SU-DHL-6 (cell line): Measurements from ENCODE around the gene SLC4A3.

Experiments used
- H2AFZ ChIP-seq: fragments of 200-600 bp; sonication (generic); 2 replicates; pipeline ENCODE4 v1.6.1; 2014; ENCODE audit warnings: low read depth, mild to moderate bottlenecking, moderate library complexity, mixed read lengths, antibody characterized with exemption, low read length; ENCODE audit not compliant: severe bottlenecking
- H3F3A ChIP-seq: fragments of 200-600 bp; shearing (Covaris generic); 2 replicates; pipeline ENCODE4 v1.6.0; 2016; ENCODE audit warnings: antibody characterized with exemption, mild to moderate bottlenecking; ENCODE audit not compliant: insufficient read depth
- H3K27ac ChIP-seq: fragments of 200-600 bp; sonication (generic); 2 replicates; pipeline ENCODE4 v1.5.1; 2016; ENCODE audit warnings: low read depth, mild to moderate bottlenecking, low read length, moderate library complexity, mixed read lengths
- H3K27me3 ChIP-seq: fragments of 200-600 bp; sonication (generic), shearing (Covaris generic); 2 replicates; pipeline ENCODE4 v1.6.0; 2014; ENCODE audit warnings: mild to moderate bottlenecking, low read length
- H3K36me3 ChIP-seq: fragments of 200-600 bp; sonication (generic); 2 replicates; pipeline ENCODE4 v1.6.1; 2014; ENCODE audit warnings: mild to moderate bottlenecking, low read length, mixed read lengths
- H3K4me2 ChIP-seq: fragments of 300-600, 200-600 bp; shearing (Covaris generic), sonication (generic); 2 replicates; pipeline ENCODE4 v1.6.0; 2014; ENCODE audit warnings: low read length, low read depth, mild to moderate bottlenecking; ENCODE audit not compliant: poor library complexity, severe bottlenecking
- H3K4me3 ChIP-seq: fragments of 200-600 bp; sonication (generic); 2 replicates; pipeline ENCODE4 v1.5.1; 2014; ENCODE audit warnings: antibody characterized with exemption, low read length, mild to moderate bottlenecking, mixed read lengths; ENCODE audit not compliant: insufficient read depth, poor library complexity, severe bottlenecking
- H3K79me2 ChIP-seq: fragments of 200-600 bp; sonication (generic); 2 replicates; pipeline ENCODE4 v1.6.1; 2014; ENCODE audit warnings: mild to moderate bottlenecking, low read length, moderate library complexity; ENCODE audit not compliant: insufficient read depth
- H3K9ac ChIP-seq: fragments of 200-600 bp; sonication (generic); 2 replicates; pipeline ENCODE4 v1.7.0; 2014; ENCODE audit warnings: mild to moderate bottlenecking, low read length
- H3K9me2 ChIP-seq: fragments of 200-600 bp; sonication (generic); replicated peaks from 2 replicates; pipeline ENCODE4 v1.6.1; 2014; ENCODE audit warnings: low read length; ENCODE audit not compliant: insufficient read depth
- H3K9me3 ChIP-seq: fragments of 200-600 bp; sonication (generic); 2 replicates; pipeline ENCODE4 v1.6.1; 2014; ENCODE audit warnings: low read length, mixed read lengths; ENCODE audit not compliant: insufficient read depth
- H4K20me1 ChIP-seq: fragments of 200-600 bp; sonication (generic); 2 replicates; pipeline ENCODE4 v1.6.1; 2014; ENCODE audit warnings: low read depth, mild to moderate bottlenecking, antibody characterized with exemption, low read length, moderate library complexity, mixed read lengths
- EZH2phosphoT487 ChIP-seq: fragments of 200-600 bp; sonication (generic), shearing (Covaris generic); conservative IDR thresholded peaks from 2 replicates; pipeline ENCODE4 v1.6.1; 2018; ENCODE audit warnings: mild to moderate bottlenecking, antibody characterized with exemption, low read length, moderate library complexity, mixed read lengths
- TF ChIP-seq, protein P1 (sequence below): fragments of 200-600 bp; sonication (generic); IDR thresholded peaks from one replicate; pipeline ENCODE4 v1.5.1; 2017; ENCODE audit warnings: antibody characterized with exemption, mild to moderate bottlenecking, low read length, moderate library complexity; ENCODE audit not compliant: insufficient read depth, poor library complexity, severe bottlenecking

SLC4A3 gene

DNA sequence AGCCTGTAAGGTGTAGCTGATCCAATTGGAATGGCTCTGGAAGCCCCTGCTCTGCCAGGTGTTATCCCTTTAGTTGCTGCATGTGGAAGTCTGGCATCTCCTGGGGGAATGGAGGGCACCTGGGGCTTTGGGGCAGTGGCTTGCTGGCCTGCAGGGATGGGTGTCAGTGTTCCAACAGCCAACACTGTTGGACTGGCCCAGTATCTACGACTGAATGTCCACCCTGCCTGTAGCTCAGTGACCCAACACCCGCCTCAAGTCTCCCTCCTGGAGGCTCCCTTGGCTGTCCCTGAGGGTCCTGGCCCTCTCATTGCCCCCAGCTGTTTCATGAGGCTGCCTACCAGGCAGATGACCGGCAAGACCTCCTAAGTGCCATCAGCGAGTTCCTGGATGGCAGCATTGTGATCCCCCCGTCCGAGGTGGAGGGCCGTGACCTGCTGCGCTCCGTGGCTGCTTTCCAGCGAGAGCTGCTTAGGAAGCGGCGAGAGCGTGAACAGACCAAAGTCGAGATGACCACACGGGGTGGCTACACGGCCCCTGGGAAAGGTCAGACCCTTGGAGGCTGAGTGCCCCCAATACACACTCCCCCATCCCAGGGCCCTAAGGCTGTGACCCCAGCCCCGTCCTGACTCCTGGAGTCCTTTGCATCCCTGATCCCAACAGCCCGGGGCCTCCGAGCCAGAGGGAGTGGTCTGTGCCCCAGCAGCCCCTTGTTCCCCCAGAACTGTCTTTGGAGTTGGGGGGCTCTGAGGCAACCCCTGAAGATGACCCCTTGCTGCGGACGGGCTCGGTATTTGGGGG lies 7.7 kb downstream of the SLC4A3 start:
- H3K79me2 ChIP-seq = no peaks in the 10 kb centered on the region
- TF ChIP-seq, protein P1, sequence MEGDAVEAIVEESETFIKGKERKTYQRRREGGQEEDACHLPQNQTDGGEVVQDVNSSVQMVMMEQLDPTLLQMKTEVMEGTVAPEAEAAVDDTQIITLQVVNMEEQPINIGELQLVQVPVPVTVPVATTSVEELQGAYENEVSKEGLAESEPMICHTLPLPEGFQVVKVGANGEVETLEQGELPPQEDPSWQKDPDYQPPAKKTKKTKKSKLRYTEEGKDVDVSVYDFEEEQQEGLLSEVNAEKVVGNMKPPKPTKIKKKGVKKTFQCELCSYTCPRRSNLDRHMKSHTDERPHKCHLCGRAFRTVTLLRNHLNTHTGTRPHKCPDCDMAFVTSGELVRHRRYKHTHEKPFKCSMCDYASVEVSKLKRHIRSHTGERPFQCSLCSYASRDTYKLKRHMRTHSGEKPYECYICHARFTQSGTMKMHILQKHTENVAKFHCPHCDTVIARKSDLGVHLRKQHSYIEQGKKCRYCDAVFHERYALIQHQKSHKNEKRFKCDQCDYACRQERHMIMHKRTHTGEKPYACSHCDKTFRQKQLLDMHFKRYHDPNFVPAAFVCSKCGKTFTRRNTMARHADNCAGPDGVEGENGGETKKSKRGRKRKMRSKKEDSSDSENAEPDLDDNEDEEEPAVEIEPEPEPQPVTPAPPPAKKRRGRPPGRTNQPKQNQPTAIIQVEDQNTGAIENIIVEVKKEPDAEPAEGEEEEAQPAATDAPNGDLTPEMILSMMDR = no peak
- no peak for TF ChIP-seq EZH2phosphoT487

DNA sequence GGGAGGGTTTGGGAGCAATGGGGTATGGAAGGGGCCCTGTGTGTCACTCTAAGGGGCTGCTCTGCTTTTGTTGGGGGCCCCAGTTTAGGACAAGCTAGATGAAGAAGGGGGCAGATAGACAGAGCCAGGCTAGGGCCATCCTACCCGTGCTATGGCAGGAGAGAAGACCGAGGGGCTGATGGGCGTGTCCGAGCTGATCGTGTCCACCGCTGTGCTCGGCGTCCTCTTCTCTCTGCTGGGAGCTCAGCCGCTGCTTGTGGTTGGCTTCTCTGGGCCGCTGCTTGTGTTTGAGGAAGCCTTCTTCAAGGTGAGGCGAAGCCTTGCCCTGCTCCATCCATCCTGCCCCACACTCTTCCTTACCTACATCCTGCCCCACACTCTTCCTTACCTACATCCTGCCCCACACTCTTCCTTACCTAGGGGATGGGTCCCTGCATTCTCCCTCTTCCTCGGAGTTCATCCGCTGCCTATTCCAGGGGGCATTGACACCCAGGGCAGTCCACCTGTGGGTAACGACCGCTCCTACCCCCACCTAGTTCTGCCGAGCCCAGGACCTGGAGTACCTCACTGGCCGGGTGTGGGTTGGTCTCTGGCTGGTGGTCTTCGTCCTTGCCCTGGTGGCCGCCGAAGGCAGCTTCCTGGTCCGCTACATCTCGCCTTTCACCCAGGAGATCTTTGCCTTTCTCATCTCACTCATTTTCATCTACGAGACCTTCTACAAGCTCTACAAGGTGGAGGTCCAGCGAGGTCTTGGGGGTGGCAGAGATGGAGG lies 8.9 kb downstream of the SLC4A3 start:
- Histone ChIP-seq H3K27me3 (no peaks in the 10 kb centered on the region), H3K9me2 (no peaks in the 10 kb centered on the region), H3K27ac (no peak overlapping the region), H3K4me2 (no peak overlapping the region), H3K36me3 (no peaks in the 10 kb centered on the region), H2AFZ (no peak overlapping the region), H4K20me1 (no peaks in the 10 kb centered on the region), H3K4me3 (no peak overlapping the region), H3K79me2 (no peaks in the 10 kb centered on the region), H3K9me3 (no peaks in the 10 kb centered on the region), H3F3A (no peaks in the 10 kb centered on the region), H3K9ac (no peak overlapping the region)
- TF ChIP-seq EZH2phosphoT487 = no peak
- TF ChIP-seq, protein P1 = no peak

More for the DNA sequence above, 7.7 kb downstream of the SLC4A3 start:
- no peaks in the 10 kb centered on the region for H3K27me3 ChIP-seq
- no peaks in the 10 kb centered on the region for H3K9me2 ChIP-seq
- no peak overlapping the region for H3K4me3 ChIP-seq
- H3K36me3 ChIP-seq = no peaks in the 10 kb centered on the region
- no peak overlapping the region for H3K4me2 ChIP-seq
- no peak overlapping the region for H3K9ac ChIP-seq
- no peaks in the 10 kb centered on the region for H3F3A ChIP-seq
- no peak overlapping the region for H2AFZ ChIP-seq
- H3K9me3 ChIP-seq = no peaks in the 10 kb centered on the region
- H4K20me1 ChIP-seq = no peaks in the 10 kb centered on the region
- H3K27ac ChIP-seq = no peak overlapping the region

DNA sequence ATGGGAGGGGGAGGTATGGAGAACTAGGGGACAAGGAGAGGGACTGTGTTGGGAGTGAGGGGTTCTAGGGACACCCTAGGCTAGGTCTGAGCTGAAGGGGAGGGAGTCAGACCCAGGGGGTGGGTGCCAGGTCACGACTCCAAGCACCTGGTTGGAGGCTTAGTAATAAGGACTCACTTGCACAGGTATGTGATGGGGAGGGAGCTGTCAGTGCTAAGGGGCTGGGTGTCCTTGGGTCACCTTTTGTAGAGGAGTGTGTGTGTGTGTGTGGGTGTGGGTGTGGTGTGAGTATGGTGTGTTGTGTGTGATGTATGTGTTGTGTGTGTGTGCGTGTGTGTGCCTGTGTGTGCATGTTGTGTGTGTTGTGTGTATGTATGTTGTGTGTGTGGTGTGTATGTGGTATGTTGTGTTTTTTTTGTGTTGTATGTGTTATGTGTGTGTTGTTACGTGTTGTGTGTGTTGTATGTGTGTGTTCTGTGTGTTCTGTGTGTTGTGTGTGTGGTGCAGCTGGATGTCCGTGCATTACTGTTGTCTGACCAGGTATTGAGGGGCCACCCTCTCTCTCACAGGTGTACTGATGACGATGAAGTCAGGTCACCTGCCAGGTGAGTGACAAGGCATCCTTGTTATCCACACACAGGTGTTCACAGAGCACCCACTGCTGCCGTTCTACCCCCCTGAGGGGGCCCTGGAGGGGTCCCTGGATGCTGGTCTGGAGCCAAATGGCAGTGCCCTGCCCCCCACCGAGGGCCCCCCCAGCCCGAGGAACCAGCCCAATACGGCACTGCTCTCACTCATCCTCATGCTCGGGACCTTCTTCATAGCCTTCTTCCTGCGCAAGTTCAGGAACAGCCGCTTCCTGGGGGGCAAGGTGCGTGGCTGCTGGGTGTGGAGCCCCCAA lies 9.8 kb downstream of the SLC4A3 start:
- Histone ChIP-seq H3F3A (no peaks in the 10 kb centered on the region), H4K20me1 (no peaks in the 10 kb centered on the region), H2AFZ (no peak overlapping the region), H3K9me2 (no peaks in the 10 kb centered on the region), H3K27me3 (no peaks in the 10 kb centered on the region), H3K4me3 (no peak overlapping the region), H3K4me2 (no peak overlapping the region), H3K9ac (no peak overlapping the region), H3K79me2 (no peaks in the 10 kb centered on the region), H3K36me3 (no peaks in the 10 kb centered on the region), H3K27ac (no peak overlapping the region), H3K9me3 (no peaks in the 10 kb centered on the region)
- TF ChIP-seq EZH2phosphoT487 = no peak
- TF ChIP-seq, protein P1 = no peak
